Stimulated activated CD4-positive, alpha-beta T cell treated with anti-CD3 and anti-CD28 coated beads, Interleukin-1b, Interleukin-23, amount 100 ng/mL, for 1 hour (primary cell): ENCODE measurements around the gene ZDHHC15.
A peak's percentile ranks its signal among the peaks of the same experiment; 100 is the strongest.
"Not testable (repeated sequence)": the region's sequence is repeated elsewhere in the genome, so short reads cannot be mapped to it uniquely, and the experiment has no call there.

Experiments used
- DNase-seq, 2 donors: peaks; one replicate each; pipeline ENCODE4 v3.0.0-alpha.2; 2020; ENCODE audit warnings: low read depth in 2 of 2

The ZDHHC15 gene

GRCh38 chrX:75522565-75523431 lies at the start of gene ZDHHC15:
Gene ZDHHC15, minus strand, starts transcription at chrX:75523037. Its CDS starts 13 bp downstream, at chrX:75523024.
- DNase-seq = peak; percentile 1 to 24

- DNase-seq = not testable (repeated sequence)
These were observed 37.7 kb upstream of the ZDHHC15 start for GRCh38 chrX:75560544-75560943.

GRCh38 chrX:75547783-75548182 lies 24.9 kb upstream of the ZDHHC15 start:
- DNase-seq = no peak

- DNase-seq = no peak
These were observed 24.1 kb upstream of the ZDHHC15 start for GRCh38 chrX:75546724-75547511.

GRCh38 chrX:75544786-75545185 lies 21.9 kb upstream of the ZDHHC15 start:
- DNase-seq = no peak

- DNase-seq = no peak
These were observed 38.9 kb downstream of the ZDHHC15 start for GRCh38 chrX:75483933-75484332.

GRCh38 chrX:75461780-75462179 lies 61.1 kb downstream of the ZDHHC15 start:
- DNase-seq = not testable (repeated sequence)

GRCh38 chrX:75421688-75422230 lies 101.1 kb downstream of the ZDHHC15 start:
- no peak for DNase-seq

- DNase-seq = not testable (repeated sequence)
These were observed 115.7 kb downstream of the ZDHHC15 start for GRCh38 chrX:75407153-75407552.

- no peak for DNase-seq
These were observed 132.4 kb downstream of the ZDHHC15 start for GRCh38 chrX:75390470-75390869.

GRCh38 chrX:75369721-75370120 lies 153.1 kb downstream of the ZDHHC15 start:
- DNase-seq = no peak

- DNase-seq = no peak
These were observed 156.0 kb downstream of the ZDHHC15 start for GRCh38 chrX:75366861-75367260.

GRCh38 chrX:75365243-75365975 lies 157.4 kb downstream of the ZDHHC15 start:
- DNase-seq = no peak

- no peak for DNase-seq
These were observed 161.0 kb downstream of the ZDHHC15 start for GRCh38 chrX:75361788-75362187.

GRCh38 chrX:75348601-75349000 lies 174.2 kb downstream of the ZDHHC15 start:
- not testable (repeated sequence) for DNase-seq

GRCh38 chrX:75337525-75337924 lies 185.3 kb downstream of the ZDHHC15 start:
- no peak for DNase-seq

- no peak for DNase-seq
These were observed 187.7 kb downstream of the ZDHHC15 start for GRCh38 chrX:75335127-75335458.

- DNase-seq = not testable (repeated sequence)
These were observed 188.3 kb downstream of the ZDHHC15 start for GRCh38 chrX:75334407-75335126.

GRCh38 chrX:75327607-75328006 lies 195.2 kb downstream of the ZDHHC15 start:
- DNase-seq = no peak
